Mucosa of descending colon (tissue), 3 donors: ENCODE measurements around the gene RAB9A. TPM values are rescaled to one million over a fixed set of nuclear protein-coding genes. Genes with fewer than 3 reads are reported as not detected.
A peak's percentile ranks its signal among the peaks of the same experiment; 100 is the strongest.

Source experiments
- ATAC-seq: fragments of 200-7000 bp; cut with Tn5 transposase; one replicate; pipeline ENCODE4 v1.9.1; 2020; ENCODE audit warnings: mild to moderate bottlenecking, moderate library complexity
- DNase-seq, 3 donors: peaks; one replicate each; pipeline ENCODE4 v3.0.0-alpha.2; 2020
- H3K36me3 ChIP-seq: fragments of 200-600 bp; one replicate; pipeline ENCODE4 v1.8.0; 2021; ENCODE audit warnings: low read depth, mild to moderate bottlenecking
- H3K4me1 ChIP-seq: fragments of 200-600 bp; one replicate; pipeline ENCODE4 v1.8.0; 2021; ENCODE audit warnings: low read depth, mild to moderate bottlenecking
- H3K4me3 ChIP-seq: fragments of 200-600 bp; one replicate; pipeline ENCODE4 v1.8.0; 2021; ENCODE audit warnings: mild to moderate bottlenecking
- H3K9me3 ChIP-seq: fragments of 200-600 bp; one replicate; pipeline ENCODE4 v1.8.0; 2021; ENCODE audit warnings: mild to moderate bottlenecking
- intact Hi-C, 2 donors: fragments of 100-400 bp; cut with DNase I in 1 of 2; cut with micrococcal nuclease in 1 of 2; formaldehyde crosslinking; loops; one replicate each; pipeline versions ENCODE4 v1.11.0 to v1.11.1; 2022; cut with DNase I, micrococcal nuclease
- total RNA-seq, 3 donors: library from RNA; stranded (reverse); fragmentation: NEBNext Ultra II Directional in 2 of 3; extraction: Animal tissue kit (Norgen Biotek cat#: 25700) in 2 of 3; gene quantifications; one replicate each; pipeline versions ENCODE4 v1.2.1 to v1.2.4, GENCODE V29; 2021 to 2023
- TF ChIP-seq, protein P1 (sequence below): fragments of 200-600 bp; IDR thresholded peaks from one replicate; pipeline ENCODE4 v1.8.0; 2022; ENCODE audit warnings: antibody characterized with exemption, mild to moderate bottlenecking
- donor health status: DM: no; HTN: no; CAD: no; lungs with moderate emphysema.
- donor health status: DM: no; HTN: no; CAD: no.
- donor health status: DM: no; HTN: yes; CAD: no.

Gene RAB9A
- total RNA-seq, 3 donors from 2014 or later = 38.1 to 49.5 (median 40.8) TPM

DNA sequence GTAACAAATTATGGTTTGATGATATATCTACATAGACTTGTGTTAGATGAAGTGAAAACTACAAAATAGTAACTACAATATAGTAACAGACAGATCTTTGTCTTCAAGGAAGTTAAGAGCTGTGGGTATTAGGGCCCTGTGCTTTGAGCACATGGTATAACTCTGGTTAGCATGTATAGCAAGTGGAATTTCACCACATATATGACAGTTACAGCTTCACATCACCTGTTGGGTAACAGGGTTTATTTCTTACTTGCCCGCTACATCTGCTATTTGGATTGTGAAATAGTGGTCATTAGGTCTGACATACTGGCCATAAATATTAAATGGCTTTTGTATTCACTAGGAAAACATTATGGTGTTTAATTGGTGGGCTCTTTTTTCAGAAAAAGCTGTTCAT, 65.8 kb downstream of the RAB9A start:
- H3K36me3 ChIP-seq = no peaks in the 10 kb centered on the region
- TF ChIP-seq, protein P1, sequence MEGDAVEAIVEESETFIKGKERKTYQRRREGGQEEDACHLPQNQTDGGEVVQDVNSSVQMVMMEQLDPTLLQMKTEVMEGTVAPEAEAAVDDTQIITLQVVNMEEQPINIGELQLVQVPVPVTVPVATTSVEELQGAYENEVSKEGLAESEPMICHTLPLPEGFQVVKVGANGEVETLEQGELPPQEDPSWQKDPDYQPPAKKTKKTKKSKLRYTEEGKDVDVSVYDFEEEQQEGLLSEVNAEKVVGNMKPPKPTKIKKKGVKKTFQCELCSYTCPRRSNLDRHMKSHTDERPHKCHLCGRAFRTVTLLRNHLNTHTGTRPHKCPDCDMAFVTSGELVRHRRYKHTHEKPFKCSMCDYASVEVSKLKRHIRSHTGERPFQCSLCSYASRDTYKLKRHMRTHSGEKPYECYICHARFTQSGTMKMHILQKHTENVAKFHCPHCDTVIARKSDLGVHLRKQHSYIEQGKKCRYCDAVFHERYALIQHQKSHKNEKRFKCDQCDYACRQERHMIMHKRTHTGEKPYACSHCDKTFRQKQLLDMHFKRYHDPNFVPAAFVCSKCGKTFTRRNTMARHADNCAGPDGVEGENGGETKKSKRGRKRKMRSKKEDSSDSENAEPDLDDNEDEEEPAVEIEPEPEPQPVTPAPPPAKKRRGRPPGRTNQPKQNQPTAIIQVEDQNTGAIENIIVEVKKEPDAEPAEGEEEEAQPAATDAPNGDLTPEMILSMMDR = no peak
- DNase-seq = no peak
- no peaks in the 10 kb centered on the region for H3K4me1 ChIP-seq
- ATAC-seq = no peak
- H3K9me3 ChIP-seq = no peaks in the 10 kb centered on the region
- no peak overlapping the region for H3K4me3 ChIP-seq
- intact Hi-C loops = no loop called here

GRCh38 chrX:13755254-13755653, 66.3 kb downstream of the RAB9A start:
- Histone ChIP-seq H3K36me3 (no peaks in the 10 kb centered on the region), H3K4me3 (no peak overlapping the region), H3K4me1 (no peaks in the 10 kb centered on the region), H3K9me3 (no peaks in the 10 kb centered on the region)
- intact Hi-C loops = no loop called here
- no peak for DNase-seq
- TF ChIP-seq, protein P1 = no peak
- ATAC-seq = no peak

- ATAC-seq (no peak), DNase-seq (no peak)
- intact Hi-C loops = no loop called here
- Histone ChIP-seq H3K4me3 (no peak overlapping the region), H3K9me3 (no peaks in the 10 kb centered on the region), H3K36me3 (no peaks in the 10 kb centered on the region), H3K4me1 (no peaks in the 10 kb centered on the region)
- TF ChIP-seq, protein P1 = no peak
Observed at GRCh38 chrX:13756381-13756780, 67.5 kb downstream of the RAB9A start.

DNA sequence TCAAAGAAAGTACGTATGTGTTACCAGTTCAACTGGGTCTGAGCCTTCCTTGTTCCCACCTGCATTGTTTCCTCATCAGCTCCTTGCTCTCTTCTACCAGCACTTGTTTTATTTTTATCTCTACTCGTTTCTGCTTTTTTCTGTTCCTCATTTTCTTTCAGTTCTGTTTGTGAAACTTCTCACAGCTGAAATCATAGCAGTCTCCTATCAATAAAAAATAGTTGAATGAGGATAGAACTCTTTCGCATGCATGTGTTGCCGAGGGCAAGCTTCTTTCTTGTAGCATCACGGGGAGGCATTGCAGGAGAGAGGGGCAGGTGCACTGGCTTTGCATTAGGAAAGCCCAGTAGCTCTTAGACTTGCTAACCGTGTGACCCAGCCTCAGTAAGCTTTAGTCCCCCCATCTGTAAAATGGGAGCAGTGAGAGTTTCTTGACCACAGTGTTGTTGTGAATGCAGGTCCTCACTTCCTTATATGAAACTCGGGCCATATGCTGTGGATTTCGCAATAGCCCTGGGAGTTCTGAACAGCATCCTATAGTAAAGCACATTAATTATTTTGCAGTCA, 70.3 kb downstream of the RAB9A start:
- intact Hi-C loops = no loop called here
- ATAC-seq (peak; percentile 31), DNase-seq (no peak)
- TF ChIP-seq, protein P1 = no peak
- Histone ChIP-seq H3K4me1 (no peaks in the 10 kb centered on the region), H3K9me3 (no peaks in the 10 kb centered on the region), H3K36me3 (no peaks in the 10 kb centered on the region), H3K4me3 (no peak overlapping the region)

Other genes starting within 250 kb of the RAB9A start
- gene EGFL6, start 119.5 kb upstream of the RAB9A start, total RNA-seq = under 1 TPM in 1 of 3 donors, not detected in 2; 0.29 TPM
- gene TCEANC, start 36.0 kb upstream of the RAB9A start, total RNA-seq = 1 to 10 TPM; 4.0 to 5.3 (median 4.8) TPM
- gene TRAPPC2, start 45.5 kb downstream of the RAB9A start, total RNA-seq = 10 to 100 TPM; 13.1 to 20.4 (median 18.5) TPM
- gene OFD1, start 45.6 kb downstream of the RAB9A start, total RNA-seq = 10 to 100 TPM; 26.0 to 49.4 (median 32.6) TPM
- 10 to 100 TPM in 1 of 3 donors, 1 to 10 TPM in 2; 1.3 to 34.1 (median 4.4) TPM for gene GPM6B, start 128.0 kb downstream of the RAB9A start, total RNA-seq